ENCODE measurements around the gene PHIP. TPM values are rescaled to one million over a fixed set of nuclear protein-coding genes. Genes with fewer than 3 reads are reported as not detected.

The PHIP gene
- total RNA-seq, 1 experiment from 2014 or later = 53.6 TPM

DNA sequence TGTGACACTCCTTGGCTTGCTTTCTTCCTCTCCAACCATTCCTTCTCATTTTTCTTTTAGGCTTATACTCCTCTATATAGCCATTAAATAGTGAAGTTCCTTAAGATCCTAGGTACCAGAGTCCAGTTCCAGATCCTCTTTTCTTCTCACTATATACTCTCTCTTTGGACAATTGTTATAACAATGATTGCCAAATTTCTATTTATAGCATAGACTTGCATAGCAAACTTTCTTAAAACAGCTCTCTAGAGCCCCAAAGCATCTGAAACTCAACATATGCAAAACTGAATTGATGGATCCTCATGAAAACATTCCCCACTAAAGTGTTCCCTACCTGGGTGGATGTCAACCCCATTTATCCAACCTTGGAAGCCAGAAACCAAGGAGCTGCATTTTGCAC is 13.4 kb downstream of the PHIP start:
- Histone ChIP-seq H2AFZ (ENCODE audit: low read length) (no peak overlapping the region), H4K8ac (replicated peaks; ENCODE audit: insufficient read length, low read depth, low read length) (no peak overlapping the region), H3K14ac (ENCODE audit: insufficient read depth, low read length) (no peak overlapping the region), H3T11ph (ENCODE audit: low read length) (no peak overlapping the region), H2AK5ac (ENCODE audit: insufficient read length, low read length) (no peak overlapping the region), H3K27me3 (ENCODE audit: insufficient read depth, low read length) (no peaks in the 10 kb centered on the region), H3K18ac (ENCODE audit: insufficient read length, low read depth, low read length) (no peak overlapping the region), H4K20me1 (ENCODE audit: control insufficient read depth, insufficient read depth, insufficient read length) (no peaks in the 10 kb centered on the region), H2BK5ac (ENCODE audit: insufficient read length, low read length) (no peak overlapping the region), H2BK120ac (ENCODE audit: low read depth, low read length, poor library complexity, severe bottlenecking) (no peak overlapping the region), H4K5ac (ENCODE audit: insufficient read length, low read depth, low read length) (no peak overlapping the region), H2BK12ac (ENCODE audit: insufficient read length, low read depth, low read length) (no peak overlapping the region), H3K4me1 (ENCODE audit: insufficient read depth, low read length) (no peaks in the 10 kb centered on the region; the same call in 1 of the 2 replicates), H3K23me2 (ENCODE audit: insufficient read length, low read depth, low read length, poor library complexity, severe bottlenecking) (no peaks in the 10 kb centered on the region), H2BK15ac (ENCODE audit: low read depth, low read length) (no peak overlapping the region), H3K9me3 (ENCODE audit: control insufficient read depth, low read depth, low read length) (no peaks in the 10 kb centered on the region), H3K27ac (ENCODE audit: insufficient read length, low read depth, low read length) (no peak overlapping the region), H3K56ac (ENCODE audit: insufficient read length, low read depth, low read length) (no peak overlapping the region), H3K4ac (ENCODE audit: low read depth, low read length) (no peak overlapping the region), H4K91ac (ENCODE audit: insufficient read length, low read depth, low read length) (no peak overlapping the region), H3K79me1 (ENCODE audit: insufficient read depth, low read depth, low read length, poor library complexity, severe bottlenecking) (no peaks in the 10 kb centered on the region), H2BK20ac (ENCODE audit: low read depth, low read length, poor library complexity, severe bottlenecking) (no peak overlapping the region), H3K23ac (ENCODE audit: insufficient read length, low read depth, low read length) (no peak overlapping the region), H3K4me2 (ENCODE audit: insufficient read depth, insufficient read length, low read length) (no peak overlapping the region), H3K79me2 (ENCODE audit: insufficient read depth, low read length) (peaks cover 9% of the 10 kb centered on the region; the same call in 1 of the 2 replicates), H3K9ac (ENCODE audit: extremely low read depth, insufficient read length, low read length) (no peak overlapping the region)
- no peak for DNase-seq
- Mint-ChIP-seq H3K9me3 (no peaks in the 10 kb centered on the region), H3K4me1 (peaks cover 2 to 5% of the 10 kb centered on the region in 2 experiments), H3K4me3 (no peak overlapping the region), H3K27ac (no peak overlapping the region), H3K27me3 (ENCODE audit: low read depth) (no peaks in the 10 kb centered on the region), H3K36me3 (ENCODE audit: insufficient read depth in 1 of 3, low read depth in 3 of 3) (peaks cover 6 to 19% (median 13%) of the 10 kb centered on the region in 3 experiments)
- TF ChIP-seq, protein P1, sequence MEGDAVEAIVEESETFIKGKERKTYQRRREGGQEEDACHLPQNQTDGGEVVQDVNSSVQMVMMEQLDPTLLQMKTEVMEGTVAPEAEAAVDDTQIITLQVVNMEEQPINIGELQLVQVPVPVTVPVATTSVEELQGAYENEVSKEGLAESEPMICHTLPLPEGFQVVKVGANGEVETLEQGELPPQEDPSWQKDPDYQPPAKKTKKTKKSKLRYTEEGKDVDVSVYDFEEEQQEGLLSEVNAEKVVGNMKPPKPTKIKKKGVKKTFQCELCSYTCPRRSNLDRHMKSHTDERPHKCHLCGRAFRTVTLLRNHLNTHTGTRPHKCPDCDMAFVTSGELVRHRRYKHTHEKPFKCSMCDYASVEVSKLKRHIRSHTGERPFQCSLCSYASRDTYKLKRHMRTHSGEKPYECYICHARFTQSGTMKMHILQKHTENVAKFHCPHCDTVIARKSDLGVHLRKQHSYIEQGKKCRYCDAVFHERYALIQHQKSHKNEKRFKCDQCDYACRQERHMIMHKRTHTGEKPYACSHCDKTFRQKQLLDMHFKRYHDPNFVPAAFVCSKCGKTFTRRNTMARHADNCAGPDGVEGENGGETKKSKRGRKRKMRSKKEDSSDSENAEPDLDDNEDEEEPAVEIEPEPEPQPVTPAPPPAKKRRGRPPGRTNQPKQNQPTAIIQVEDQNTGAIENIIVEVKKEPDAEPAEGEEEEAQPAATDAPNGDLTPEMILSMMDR (conservative IDR thresholded peaks at IDR 0.05) = no peak

Measured in H9 (cell line).